Chondrocyte (in vitro differentiated cells): Measurements from ENCODE around the gene SAMD8. TPM values are rescaled to one million over a fixed set of nuclear protein-coding genes. Genes with fewer than 3 reads are reported as not detected.

ENCODE experiments used
- DNase-seq: peaks from one replicate; pipeline ENCODE4 v3.0.0; 2021; ENCODE audit warnings: mixed read lengths, low spot score
- H3K27ac Mint-ChIP-seq: one replicate; pipeline ENCODE4 v1.8.0; 2021; ENCODE audit warnings: mild to moderate bottlenecking, moderate library complexity, mixed read lengths; ENCODE audit not compliant: unreplicated experiment
- H3K27me3 Mint-ChIP-seq: 2 replicates; pipeline ENCODE4 v1.8.0; 2021; ENCODE audit warnings: low read depth, mixed read lengths
- H3K36me3 Mint-ChIP-seq: 2 replicates; pipeline ENCODE4 v1.8.0; 2021; ENCODE audit warnings: low read depth, mixed read lengths
- H3K4me1 Mint-ChIP-seq: 2 replicates; pipeline ENCODE4 v1.8.0; 2021; ENCODE audit warnings: low read depth, mild to moderate bottlenecking, mixed read lengths
- H3K4me3 Mint-ChIP-seq: one replicate; pipeline ENCODE4 v1.8.0; 2021; ENCODE audit warnings: mild to moderate bottlenecking, moderate library complexity, mixed read lengths; ENCODE audit not compliant: unreplicated experiment
- H3K9me3 Mint-ChIP-seq: 2 replicates; pipeline ENCODE4 v1.8.0; 2021; ENCODE audit warnings: low read depth, mixed read lengths
- long read RNA-seq: library from polyadenylated mRNA; stranded (forward); transcript quantifications from one replicate; pipeline ENCODE4 v2.0.0, GENCODE V29; 2021
- total RNA-seq: library from RNA; stranded (reverse); gene quantifications from 3 replicates; pipeline ENCODE4 v1.2.1, GENCODE V29; 2021
- TF ChIP-seq, protein P1 (sequence below): fragments of 200-600 bp; sonication (generic); IDR thresholded peaks from 2 replicates; pipeline ENCODE4 v1.5.0; 2021; ENCODE audit warnings: antibody characterized with exemption, mild to moderate bottlenecking, moderate library complexity

Gene SAMD8
- total RNA-seq: 22.0 to 24.7 TPM (median 23.1 TPM) in 3 replicates
- long read RNA-seq, partial matches to known transcripts: 0 of 6 reads
- long read RNA-seq, other reads (novel, unspliced or antisense): 3 of 6 reads

DNA sequence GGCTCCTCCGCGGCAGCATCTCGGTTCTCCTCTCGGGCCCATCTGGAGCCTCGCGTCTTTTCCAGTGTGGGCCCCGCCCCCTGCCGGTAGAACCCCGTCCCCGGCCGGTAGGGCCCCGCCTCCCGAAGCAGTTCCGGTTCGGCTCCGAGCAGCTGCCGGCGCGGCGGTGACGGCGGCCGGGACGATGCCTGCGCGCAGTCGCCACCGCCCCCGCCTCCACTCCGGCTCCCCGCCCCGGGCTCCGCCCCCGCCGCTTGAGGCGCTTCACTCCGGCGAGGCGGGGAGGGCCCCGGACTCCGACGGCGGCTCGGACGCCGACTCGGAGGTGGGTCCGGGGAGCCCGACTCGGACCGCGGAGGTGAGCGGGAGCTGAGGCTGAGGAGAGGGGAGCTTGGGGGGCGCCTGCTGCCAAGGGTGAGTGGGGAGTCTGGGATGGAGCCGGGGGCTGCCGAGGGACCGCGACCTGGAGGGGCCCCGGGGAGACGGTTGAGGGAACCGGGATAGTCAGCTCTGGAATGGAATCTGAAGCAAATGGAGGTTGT lies at the start of gene SAMD8:
SAMD8 (plus strand) TSS at position 292 of the 542 bp plus-strand sequence. CDS start 38,873 bp downstream, outside the sequence.
- Mint-ChIP-seq H3K4me3 (peak within 1 kb of the TSS; percentile 94), H3K27me3 (no peaks in the 10 kb centered on the region), H3K27ac (peak within 1 kb of the TSS; percentile 98), H3K36me3 (peaks cover 1% of the 10 kb centered on the region), H3K4me1 (peaks cover 43% of the 10 kb centered on the region), H3K9me3 (no peaks in the 10 kb centered on the region)
- TF ChIP-seq, protein P1, sequence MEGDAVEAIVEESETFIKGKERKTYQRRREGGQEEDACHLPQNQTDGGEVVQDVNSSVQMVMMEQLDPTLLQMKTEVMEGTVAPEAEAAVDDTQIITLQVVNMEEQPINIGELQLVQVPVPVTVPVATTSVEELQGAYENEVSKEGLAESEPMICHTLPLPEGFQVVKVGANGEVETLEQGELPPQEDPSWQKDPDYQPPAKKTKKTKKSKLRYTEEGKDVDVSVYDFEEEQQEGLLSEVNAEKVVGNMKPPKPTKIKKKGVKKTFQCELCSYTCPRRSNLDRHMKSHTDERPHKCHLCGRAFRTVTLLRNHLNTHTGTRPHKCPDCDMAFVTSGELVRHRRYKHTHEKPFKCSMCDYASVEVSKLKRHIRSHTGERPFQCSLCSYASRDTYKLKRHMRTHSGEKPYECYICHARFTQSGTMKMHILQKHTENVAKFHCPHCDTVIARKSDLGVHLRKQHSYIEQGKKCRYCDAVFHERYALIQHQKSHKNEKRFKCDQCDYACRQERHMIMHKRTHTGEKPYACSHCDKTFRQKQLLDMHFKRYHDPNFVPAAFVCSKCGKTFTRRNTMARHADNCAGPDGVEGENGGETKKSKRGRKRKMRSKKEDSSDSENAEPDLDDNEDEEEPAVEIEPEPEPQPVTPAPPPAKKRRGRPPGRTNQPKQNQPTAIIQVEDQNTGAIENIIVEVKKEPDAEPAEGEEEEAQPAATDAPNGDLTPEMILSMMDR: peak; percentile 67
- DNase-seq: peak; percentile 99

DNA sequence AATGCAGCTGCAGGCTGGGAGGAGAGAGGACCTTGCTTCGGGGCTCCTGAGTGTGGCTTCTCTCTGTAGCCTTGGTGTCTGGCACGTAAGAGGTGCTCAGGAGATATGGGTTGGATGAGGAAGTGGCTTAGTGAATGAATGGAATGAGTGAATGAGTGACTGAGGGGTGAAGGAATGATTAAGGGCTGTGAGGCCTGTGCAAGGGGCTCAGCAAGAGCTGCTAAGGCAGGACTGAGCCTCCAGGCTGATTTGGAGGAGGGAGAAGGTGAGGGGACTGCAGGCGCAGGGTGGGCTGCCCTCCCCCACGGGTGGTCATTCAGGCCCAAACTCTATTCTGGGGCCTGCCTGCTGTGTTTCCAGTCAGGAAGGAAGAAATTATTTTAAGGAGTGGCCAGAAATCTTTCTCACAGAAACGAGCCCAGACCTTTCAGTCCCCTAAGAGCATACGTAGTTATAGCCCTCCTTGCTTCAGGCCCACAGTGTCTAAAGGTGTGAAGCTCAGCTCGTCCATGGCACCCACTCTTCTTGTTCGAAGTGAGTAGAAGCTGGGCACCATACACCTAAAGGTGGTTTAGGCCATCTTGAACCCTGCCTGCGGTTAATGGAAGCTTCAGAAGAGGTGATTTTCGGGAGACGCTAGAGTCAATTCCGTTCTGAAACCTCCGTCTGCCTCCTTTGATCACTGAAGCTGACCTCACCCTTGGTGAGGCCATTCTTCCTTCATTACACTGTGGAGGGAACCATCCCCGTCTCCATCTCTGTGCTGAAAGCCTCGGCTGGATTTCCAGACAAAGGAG lies 49.5 kb upstream of the SAMD8 start:
- Mint-ChIP-seq H3K4me1 (no peaks in the 10 kb centered on the region), H3K36me3 (no peaks in the 10 kb centered on the region), H3K27ac (no peak overlapping the region), H3K27me3 (no peaks in the 10 kb centered on the region), H3K4me3 (no peak overlapping the region), H3K9me3 (no peaks in the 10 kb centered on the region)
- TF ChIP-seq, protein P1: no peak
- no peak for DNase-seq

DNA sequence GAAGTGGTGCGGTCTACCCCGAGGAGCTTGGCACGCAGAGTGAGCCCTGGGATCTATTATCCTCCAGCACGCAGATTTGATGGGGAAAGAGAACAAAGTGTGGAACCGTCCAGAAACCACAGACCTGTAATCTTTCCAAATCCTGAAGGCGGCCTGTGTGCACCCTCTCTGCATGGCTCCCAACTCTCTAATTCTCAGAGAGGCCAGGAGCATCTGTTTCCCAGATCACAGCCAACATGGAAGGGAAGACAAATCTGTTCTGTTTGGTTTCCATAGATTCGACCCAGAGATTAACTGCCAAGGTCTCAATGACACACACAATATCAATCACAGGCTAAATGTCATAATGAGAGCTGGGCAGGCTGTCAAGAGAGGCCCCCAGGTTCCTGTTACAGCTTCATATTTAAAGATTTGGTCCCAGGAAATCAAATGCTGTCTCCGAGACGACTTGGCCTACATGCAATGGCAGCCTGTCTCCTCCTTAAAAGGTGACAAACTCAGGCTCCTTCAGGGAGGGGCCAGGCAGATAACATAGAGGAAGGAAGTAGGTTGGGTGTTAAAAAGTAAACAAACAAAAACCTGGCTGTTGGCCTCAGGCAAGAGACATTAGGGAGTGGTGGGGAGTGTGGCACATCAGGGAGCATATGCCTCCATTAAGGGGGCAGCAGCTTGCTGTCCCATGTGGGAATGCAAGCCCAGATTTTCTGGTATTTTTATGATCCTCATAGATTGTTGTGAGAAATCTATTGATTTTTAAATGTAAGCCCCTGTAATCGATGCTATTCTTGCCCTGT lies 48.8 kb upstream of the SAMD8 start:
- no peak overlapping the region for H3K27ac Mint-ChIP-seq
- TF ChIP-seq, protein P1: no peak
- H3K9me3 Mint-ChIP-seq: no peaks in the 10 kb centered on the region
- no peaks in the 10 kb centered on the region for H3K4me1 Mint-ChIP-seq
- H3K27me3 Mint-ChIP-seq: no peaks in the 10 kb centered on the region
- DNase-seq: no peak
- no peaks in the 10 kb centered on the region for H3K36me3 Mint-ChIP-seq
- H3K4me3 Mint-ChIP-seq: no peak overlapping the region

DNA sequence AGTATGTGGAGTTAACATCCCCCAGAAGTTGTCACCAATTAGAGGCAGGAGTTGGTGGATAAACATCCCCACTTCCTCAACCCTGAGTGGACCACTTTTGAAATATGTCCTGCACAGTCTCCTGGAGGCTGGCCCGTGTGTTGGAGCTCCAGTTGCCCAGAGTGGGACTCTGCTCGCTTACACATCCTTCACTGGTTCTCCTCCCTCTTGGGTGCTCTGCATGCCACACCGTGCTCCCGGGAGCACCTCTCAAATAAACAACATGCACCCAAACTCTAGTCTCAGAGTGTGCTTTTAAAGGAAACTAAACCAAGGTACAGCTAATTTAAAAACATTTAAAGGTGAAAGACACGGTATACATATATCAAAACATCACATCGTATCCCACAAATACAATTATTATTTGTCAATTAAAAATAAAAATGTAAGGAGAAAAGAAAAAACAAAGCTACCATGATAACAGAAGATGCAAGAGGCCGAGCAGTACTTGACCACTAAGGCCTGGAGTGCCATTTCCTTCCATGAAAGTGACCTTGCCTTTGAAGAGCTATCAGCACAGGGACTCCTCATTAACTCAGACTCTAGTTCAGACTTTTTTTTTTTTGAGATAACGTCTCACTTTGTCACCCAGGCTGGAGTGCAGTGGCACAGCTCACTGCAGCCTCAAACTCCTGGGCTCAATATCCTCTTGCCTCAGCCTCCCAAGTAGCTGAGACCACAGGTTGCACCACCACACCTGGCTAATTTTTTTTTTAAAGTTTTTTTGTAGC lies 47.8 kb upstream of the SAMD8 start:
- DNase-seq: no peak
- H3K4me1 Mint-ChIP-seq: peaks cover 2% of the 10 kb centered on the region
- H3K9me3 Mint-ChIP-seq: no peaks in the 10 kb centered on the region
- H3K36me3 Mint-ChIP-seq: no peaks in the 10 kb centered on the region
- H3K4me3 Mint-ChIP-seq: no peak overlapping the region
- H3K27ac Mint-ChIP-seq: no peak overlapping the region
- TF ChIP-seq, protein P1: no peak
- H3K27me3 Mint-ChIP-seq: no peaks in the 10 kb centered on the region
